T-helper 17 cell (primary cell): ENCODE measurements around the gene SF3B1. TPM values are rescaled to one million over a fixed set of nuclear protein-coding genes. Genes with fewer than 3 reads are reported as not detected.
"Not testable (repeated sequence)": the region's sequence is repeated elsewhere in the genome, so short reads cannot be mapped to it uniquely, and the experiment has no call there.

Source experiments
- ATAC-seq: fragments of 150-1000 bp; cut with Tn5 transposase; 2 replicates; pipeline ENCODE4 v1.10.0; 2021; ENCODE audit warnings: mild to moderate bottlenecking, moderate library complexity
- DNase-seq, 3 donors: peaks; one replicate each; pipeline versions ENCODE4 v3.0.0 to v3.0.0-alpha.2; 2020 to 2021
- H3K9me3 ChIP-seq: one replicate; pipeline ENCODE4 v1.7.0; 2013; ENCODE audit warnings: low read length, mild to moderate bottlenecking; ENCODE audit not compliant: control insufficient read depth, poor library complexity, severe bottlenecking
- H3K27ac Mint-ChIP-seq: one replicate; pipeline ENCODE4 v1.8.0; 2022; ENCODE audit warnings: mild to moderate bottlenecking, moderate library complexity, mixed read lengths
- H3K27me3 Mint-ChIP-seq: one replicate; pipeline ENCODE4 v1.8.0; 2022; ENCODE audit warnings: mixed read lengths
- H3K36me3 Mint-ChIP-seq: one replicate; pipeline ENCODE4 v1.8.0; 2022; ENCODE audit warnings: low read depth, mixed read lengths
- H3K4me1 Mint-ChIP-seq: one replicate; pipeline ENCODE4 v1.8.0; 2022; ENCODE audit warnings: mild to moderate bottlenecking, mixed read lengths
- H3K4me3 Mint-ChIP-seq: one replicate; pipeline ENCODE4 v1.8.0; 2022; ENCODE audit warnings: mild to moderate bottlenecking, moderate library complexity, mixed read lengths
- total RNA-seq, 4 donors: library from RNA in 2 of 4; stranded (reverse) in 2 of 4; gene quantifications; one replicate each; pipeline ENCODE4 v1.2.3 and lab custom pipeline; 2022 to 2026

SF3B1 gene
- total RNA-seq, 2 donors from 2014 or later: 454 to 510 TPM

- H3K9me3 ChIP-seq: no peaks in the 10 kb centered on the region
- DNase-seq (no peak), ATAC-seq (no peak)
- Mint-ChIP-seq H3K27me3 (no peaks in the 10 kb centered on the region), H3K27ac (peak overlapping the region; percentile 100), H3K36me3 (peaks cover 8% of the 10 kb centered on the region), H3K4me1 (peaks cover 27% of the 10 kb centered on the region), H3K4me3 (peak overlapping the region; percentile 98)
These were observed 17.9 kb upstream of the SF3B1 start for GRCh38 chr2:197452754-197453122.

GRCh38 chr2:197450935-197451358 is 16.1 kb upstream of the SF3B1 start:
- DNase-seq, H3K4me3 Mint-ChIP-seq, H3K27me3 Mint-ChIP-seq, H3K9me3 ChIP-seq, H3K36me3 Mint-ChIP-seq, H3K27ac Mint-ChIP-seq, ATAC-seq: not testable (repeated sequence)
- H3K4me1 Mint-ChIP-seq: peaks cover 22% of the 10 kb centered on the region

GRCh38 chr2:197450465-197450864 is 15.6 kb upstream of the SF3B1 start:
- DNase-seq (no peak), ATAC-seq (no peak)
- Mint-ChIP-seq H3K27ac (no peak overlapping the region), H3K27me3 (no peaks in the 10 kb centered on the region), H3K4me1 (peaks cover 22% of the 10 kb centered on the region), H3K36me3 (peaks cover 8% of the 10 kb centered on the region), H3K4me3 (no peak overlapping the region)
- H3K9me3 ChIP-seq: no peaks in the 10 kb centered on the region

- H3K36me3 Mint-ChIP-seq: no peaks in the 10 kb centered on the region
- ATAC-seq (no peak), DNase-seq (no peak)
- no peak overlapping the region for H3K27ac Mint-ChIP-seq
- no peaks in the 10 kb centered on the region for H3K9me3 ChIP-seq
- H3K4me1 Mint-ChIP-seq: peaks cover 2% of the 10 kb centered on the region
- no peak overlapping the region for H3K4me3 Mint-ChIP-seq
- H3K27me3 Mint-ChIP-seq: no peaks in the 10 kb centered on the region
These were observed 12.0 kb upstream of the SF3B1 start for GRCh38 chr2:197446844-197447243.

- H3K27me3 Mint-ChIP-seq: no peaks in the 10 kb centered on the region
- H3K4me3 Mint-ChIP-seq: no peak overlapping the region
- no peak for DNase-seq
- no peaks in the 10 kb centered on the region for H3K9me3 ChIP-seq
- H3K27ac Mint-ChIP-seq: no peak overlapping the region
- no peak for ATAC-seq
- H3K36me3 Mint-ChIP-seq: no peaks in the 10 kb centered on the region
- H3K4me1 Mint-ChIP-seq: no peaks in the 10 kb centered on the region
These were observed 10.9 kb upstream of the SF3B1 start for GRCh38 chr2:197445746-197446145.

GRCh38 chr2:197442857-197443256 is 8.0 kb upstream of the SF3B1 start:
- H3K9me3 ChIP-seq: no peaks in the 10 kb centered on the region
- Mint-ChIP-seq H3K27ac (no peak overlapping the region), H3K4me1 (no peaks in the 10 kb centered on the region), H3K36me3 (no peaks in the 10 kb centered on the region), H3K4me3 (no peak overlapping the region), H3K27me3 (no peaks in the 10 kb centered on the region)
- no peak for ATAC-seq
- DNase-seq: no peak

GRCh38 chr2:197437380-197437779 is 2.6 kb upstream of the SF3B1 start:
- peaks cover 25% of the 10 kb centered on the region for H3K4me1 Mint-ChIP-seq
- H3K27ac Mint-ChIP-seq: peak overlapping the region; percentile 100
- H3K36me3 Mint-ChIP-seq: peaks cover 7% of the 10 kb centered on the region
- no peaks in the 10 kb centered on the region for H3K9me3 ChIP-seq
- H3K27me3 Mint-ChIP-seq: no peaks in the 10 kb centered on the region
- no peak overlapping the region for H3K4me3 Mint-ChIP-seq
- ATAC-seq: no peak
- no peak for DNase-seq

- H3K36me3 Mint-ChIP-seq: peaks cover 10% of the 10 kb centered on the region
- H3K4me1 Mint-ChIP-seq: peaks cover 38% of the 10 kb centered on the region
- no peaks in the 10 kb centered on the region for H3K9me3 ChIP-seq
- H3K27me3 Mint-ChIP-seq: no peaks in the 10 kb centered on the region
- ATAC-seq (no peak), DNase-seq (no peak)
- peak overlapping the region; percentile 100 for H3K27ac Mint-ChIP-seq
- H3K4me3 Mint-ChIP-seq: peak overlapping the region; percentile 97
These were observed 981 bp upstream of the SF3B1 start for GRCh38 chr2:197435598-197436420.

- no peaks in the 10 kb centered on the region for H3K9me3 ChIP-seq
- H3K36me3 Mint-ChIP-seq: peaks cover 10% of the 10 kb centered on the region
- H3K4me3 Mint-ChIP-seq: peak overlapping the region; percentile 97
- peaks cover 49% of the 10 kb centered on the region for H3K4me1 Mint-ChIP-seq
- DNase-seq (no peak), ATAC-seq (no peak)
- H3K27ac Mint-ChIP-seq: peak overlapping the region; percentile 100
- H3K27me3 Mint-ChIP-seq: no peaks in the 10 kb centered on the region
These were observed 919 bp downstream of the SF3B1 start for GRCh38 chr2:197433780-197434438.

- not testable (repeated sequence) for DNase-seq, ATAC-seq, H3K9me3 ChIP-seq, H3K27me3 Mint-ChIP-seq, H3K36me3 Mint-ChIP-seq
- Mint-ChIP-seq H3K4me1 (peaks cover 54% of the 10 kb centered on the region), H3K27ac (peak overlapping the region; percentile 100), H3K4me3 (peak overlapping the region; percentile 97)
These were observed 2.3 kb downstream of the SF3B1 start for GRCh38 chr2:197432527-197432926.

- H3K9me3 ChIP-seq: no peaks in the 10 kb centered on the region
- peak overlapping the region; percentile 100 for H3K27ac Mint-ChIP-seq
- DNase-seq: no peak
- no peak for ATAC-seq
- H3K4me3 Mint-ChIP-seq: peak overlapping the region; percentile 97
- peaks cover 10% of the 10 kb centered on the region for H3K36me3 Mint-ChIP-seq
- H3K4me1 Mint-ChIP-seq: peaks cover 55% of the 10 kb centered on the region
- no peaks in the 10 kb centered on the region for H3K27me3 Mint-ChIP-seq
These were observed 3.0 kb downstream of the SF3B1 start for GRCh38 chr2:197431858-197432257.

GRCh38 chr2:197427986-197428385 is 6.8 kb downstream of the SF3B1 start:
- Mint-ChIP-seq H3K36me3 (peaks cover 3% of the 10 kb centered on the region), H3K4me1 (peaks cover 57% of the 10 kb centered on the region), H3K27me3 (no peaks in the 10 kb centered on the region), H3K27ac (peak overlapping the region; percentile 100), H3K4me3 (peak overlapping the region; percentile 7)
- H3K9me3 ChIP-seq: no peaks in the 10 kb centered on the region
- ATAC-seq: no peak
- DNase-seq: no peak

- Mint-ChIP-seq H3K4me3 (peak overlapping the region; percentile 70), H3K36me3 (peaks cover 3% of the 10 kb centered on the region), H3K27me3 (no peaks in the 10 kb centered on the region), H3K4me1 (peaks cover 49% of the 10 kb centered on the region), H3K27ac (peak overlapping the region; percentile 86)
- no peaks in the 10 kb centered on the region for H3K9me3 ChIP-seq
- no peak for ATAC-seq
- no peak for DNase-seq
These were observed 7.9 kb downstream of the SF3B1 start for GRCh38 chr2:197426723-197427603.
